Endodermal cell (in vitro differentiated cells): Measurements from ENCODE around the gene NF1. TPM values are rescaled to one million over a fixed set of nuclear protein-coding genes. Genes with fewer than 3 reads are reported as not detected.
"Not testable (repeated sequence)": the region's sequence is repeated elsewhere in the genome, so short reads cannot be mapped to it uniquely, and the experiment has no call there.

Experiments used
- DNase-seq: peaks from one replicate; pipeline ENCODE4 v3.0.0-alpha.2; 2017
- H3K27ac ChIP-seq: 2 replicates; pipeline ENCODE4 v1.5.1; 2013; ENCODE audit warnings: mild to moderate bottlenecking, low read depth, low read length, moderate library complexity
- H3K27me3 ChIP-seq: 2 replicates; pipeline ENCODE4 v1.6.1; 2013; ENCODE audit warnings: mild to moderate bottlenecking, low read length, moderate library complexity; ENCODE audit not compliant: insufficient read depth, control insufficient read depth, poor library complexity, severe bottlenecking
- H3K36me3 ChIP-seq: 2 replicates; pipeline ENCODE4 v1.7.0; 2013; ENCODE audit warnings: mild to moderate bottlenecking, low read length, moderate library complexity; ENCODE audit not compliant: control insufficient read depth, insufficient read depth
- H3K4me1 ChIP-seq: one replicate; pipeline ENCODE4 v1.7.0; 2013; ENCODE audit warnings: low read length; ENCODE audit not compliant: control insufficient read depth, insufficient read depth
- H3K4me3 ChIP-seq: 2 replicates; pipeline ENCODE4 v1.5.1; 2013; ENCODE audit warnings: mild to moderate bottlenecking, low read length, moderate library complexity
- H3K9ac ChIP-seq: 2 replicates; pipeline ENCODE4 v1.6.1; 2013; ENCODE audit warnings: mild to moderate bottlenecking, low read length, moderate library complexity; ENCODE audit not compliant: poor library complexity, severe bottlenecking; ENCODE audit errors: extremely low read depth
- H3K9me3 ChIP-seq: 2 replicates; pipeline ENCODE4 v1.6.1; 2013; ENCODE audit warnings: mild to moderate bottlenecking, low read length, moderate library complexity; ENCODE audit not compliant: control insufficient read depth
- H3K27ac Mint-ChIP-seq: 2 replicates; pipeline ENCODE4 v1.8.0; 2020; ENCODE audit warnings: mixed read lengths
- H3K27me3 Mint-ChIP-seq: 2 replicates; pipeline ENCODE4 v1.8.0; 2021; ENCODE audit warnings: mild to moderate bottlenecking, mixed read lengths; ENCODE audit not compliant: insufficient read depth
- H3K36me3 Mint-ChIP-seq: 2 replicates; pipeline ENCODE4 v1.8.0; 2020; ENCODE audit warnings: low read depth, mixed read lengths
- H3K4me1 Mint-ChIP-seq: 2 replicates; pipeline ENCODE4 v1.8.0; 2020; ENCODE audit warnings: mixed read lengths
- H3K4me3 Mint-ChIP-seq: 2 replicates; pipeline ENCODE4 v1.8.0; 2020; ENCODE audit warnings: mild to moderate bottlenecking, moderate library complexity, mixed read lengths
- H3K9me3 Mint-ChIP-seq: 2 replicates; pipeline ENCODE4 v1.8.0; 2020; ENCODE audit warnings: mild to moderate bottlenecking, mixed read lengths
- WGBS, 2 experiments: methylation state at CpG; one replicate each; pipeline versions ENCODE4 v1.1.5 to v1.1.7; 2013; ENCODE audit warnings: missing lambda C conversion rate in 2 of 2, mixed read lengths in 1 of 2; ENCODE audit not compliant: insufficient coverage in 1 of 2, insufficient read length in 1 of 2; 5-methylcytosine and 5-hydroxymethylcytosine counted together
- total RNA-seq, 2 donors: library from RNA; stranded (reverse); fragmentation: NEBNext Ultra II Directional in 1 of 2; extraction: Animal tissue kit (Norgen Biotek cat#: 25700) in 1 of 2; gene quantifications; 2 replicates in 1 of 2; 3 replicates in 1 of 2; pipeline ENCODE4 v1.2.1, GENCODE V29; 2021
- TF ChIP-seq, protein P1 (sequence below): fragments of 200-600 bp; sonication (generic); conservative IDR thresholded peaks from 2 replicates; pipeline ENCODE4 v1.5.0; 2021; ENCODE audit warnings: antibody characterized with exemption, mild to moderate bottlenecking

NF1 gene
- total RNA-seq, 2 donors from 2014 or later: 61.9 to 69.3 TPM

DNA sequence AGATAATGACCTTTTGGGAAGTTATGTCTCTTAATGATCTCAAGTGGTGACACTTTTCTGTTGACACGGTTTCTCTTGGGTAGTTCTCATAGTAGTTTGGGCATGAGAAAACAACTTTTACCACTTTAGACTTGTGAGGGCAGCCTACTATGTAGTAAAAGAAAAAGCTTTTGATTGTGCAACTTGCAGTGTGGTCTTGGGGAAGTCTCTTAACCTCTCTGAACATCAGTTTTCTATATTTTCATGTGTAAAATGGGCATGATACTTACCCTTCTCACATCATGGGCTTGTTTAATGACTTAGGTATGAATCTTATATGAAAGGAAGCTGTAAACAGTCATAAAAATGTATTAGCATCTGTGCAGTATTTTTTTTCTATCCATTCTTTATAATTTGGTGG, 11.2 kb downstream of the NF1 start:
- H3K9me3 Mint-ChIP-seq: no peaks in the 10 kb centered on the region
- H3K4me1 ChIP-seq: no peaks in the 10 kb centered on the region
- WGBS, 2 experiments: 85 to 100% methylated on average over 1 of the region's 1 CpG

DNA sequence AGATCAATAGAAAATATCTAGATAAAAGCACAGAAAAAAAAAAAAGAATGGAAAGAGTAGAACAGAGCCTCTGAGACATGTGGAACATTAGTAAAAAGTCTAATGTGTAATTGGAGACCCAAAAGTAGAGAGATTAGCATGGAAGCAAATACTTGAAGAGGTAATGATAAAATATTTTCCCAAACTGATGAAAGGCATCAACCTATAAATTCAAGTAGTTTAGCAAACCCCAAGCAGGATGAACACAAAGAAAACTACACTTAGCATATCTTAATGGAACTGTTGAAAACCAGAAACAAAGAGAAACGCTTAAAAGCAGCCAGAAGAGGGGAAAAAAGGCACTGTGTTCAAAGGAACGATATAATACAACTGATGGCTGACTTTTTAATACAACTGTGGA, 16.4 kb downstream of the NF1 start:
- WGBS, 2 experiments: 17 to 70% methylated on average over 1 to 2 of the region's 2 CpGs
- DNase-seq: no peak
- Histone ChIP-seq H3K27ac (peak overlapping the region; percentile 51), H3K9ac (no peak overlapping the region), H3K27me3 (no peaks in the 10 kb centered on the region), H3K4me1 (no peaks in the 10 kb centered on the region), H3K36me3 (peaks cover 9% of the 10 kb centered on the region), H3K4me3 (no peak overlapping the region), H3K9me3 (no peaks in the 10 kb centered on the region)
- H3K27me3 Mint-ChIP-seq: no peaks in the 10 kb centered on the region
- H3K36me3 Mint-ChIP-seq: peaks cover 11% of the 10 kb centered on the region
- no peaks in the 10 kb centered on the region for H3K9me3 Mint-ChIP-seq
- TF ChIP-seq, protein P1, sequence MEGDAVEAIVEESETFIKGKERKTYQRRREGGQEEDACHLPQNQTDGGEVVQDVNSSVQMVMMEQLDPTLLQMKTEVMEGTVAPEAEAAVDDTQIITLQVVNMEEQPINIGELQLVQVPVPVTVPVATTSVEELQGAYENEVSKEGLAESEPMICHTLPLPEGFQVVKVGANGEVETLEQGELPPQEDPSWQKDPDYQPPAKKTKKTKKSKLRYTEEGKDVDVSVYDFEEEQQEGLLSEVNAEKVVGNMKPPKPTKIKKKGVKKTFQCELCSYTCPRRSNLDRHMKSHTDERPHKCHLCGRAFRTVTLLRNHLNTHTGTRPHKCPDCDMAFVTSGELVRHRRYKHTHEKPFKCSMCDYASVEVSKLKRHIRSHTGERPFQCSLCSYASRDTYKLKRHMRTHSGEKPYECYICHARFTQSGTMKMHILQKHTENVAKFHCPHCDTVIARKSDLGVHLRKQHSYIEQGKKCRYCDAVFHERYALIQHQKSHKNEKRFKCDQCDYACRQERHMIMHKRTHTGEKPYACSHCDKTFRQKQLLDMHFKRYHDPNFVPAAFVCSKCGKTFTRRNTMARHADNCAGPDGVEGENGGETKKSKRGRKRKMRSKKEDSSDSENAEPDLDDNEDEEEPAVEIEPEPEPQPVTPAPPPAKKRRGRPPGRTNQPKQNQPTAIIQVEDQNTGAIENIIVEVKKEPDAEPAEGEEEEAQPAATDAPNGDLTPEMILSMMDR: no peak
- H3K4me1 Mint-ChIP-seq: peaks cover 19% of the 10 kb centered on the region
- no peak overlapping the region for H3K27ac Mint-ChIP-seq
- H3K4me3 Mint-ChIP-seq: no peak overlapping the region

More for the DNA sequence above, 11.2 kb downstream of the NF1 start:
- DNase-seq: no peak
- Histone ChIP-seq H3K9ac (no peak overlapping the region), H3K4me3 (no peak overlapping the region), H3K27me3 (no peaks in the 10 kb centered on the region), H3K9me3 (no peaks in the 10 kb centered on the region), H3K36me3 (peaks cover 8% of the 10 kb centered on the region), H3K27ac (no peak overlapping the region)
- H3K4me1 Mint-ChIP-seq: peaks cover 22% of the 10 kb centered on the region
- H3K4me3 Mint-ChIP-seq: no peak overlapping the region
- peaks cover 8% of the 10 kb centered on the region for H3K36me3 Mint-ChIP-seq
- H3K27me3 Mint-ChIP-seq: no peaks in the 10 kb centered on the region
- no peak overlapping the region for H3K27ac Mint-ChIP-seq
- TF ChIP-seq, protein P1: no peak

DNA sequence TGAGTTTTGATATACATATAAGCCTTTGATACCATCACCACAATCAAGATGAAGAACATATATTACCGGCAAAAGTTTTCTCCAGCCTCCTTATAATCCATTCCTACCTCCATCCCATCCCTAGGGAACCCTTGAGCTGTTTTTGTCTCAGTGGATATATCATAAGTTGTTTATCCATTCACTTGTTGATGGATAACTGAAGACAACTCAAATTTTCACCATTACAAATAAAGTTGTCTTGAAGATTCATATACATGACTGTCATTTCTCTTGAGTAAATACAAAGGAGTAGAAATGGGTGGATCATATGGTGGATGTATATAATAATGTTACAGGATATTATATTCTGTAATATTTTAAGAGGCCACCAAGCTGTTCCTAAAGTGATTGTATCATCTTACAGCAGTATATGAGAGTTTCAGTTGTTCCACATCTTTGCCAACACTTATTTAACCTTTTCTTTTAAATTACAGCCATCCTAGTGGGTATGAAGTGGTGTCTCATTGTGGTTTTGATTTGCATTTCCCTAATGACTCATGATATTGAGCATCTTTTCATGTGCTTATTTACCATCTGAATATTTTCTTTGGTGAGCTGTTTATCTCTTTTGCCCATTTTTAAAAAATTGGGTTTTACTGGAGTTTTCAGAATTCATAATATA, 17.4 kb downstream of the NF1 start:
- Mint-ChIP-seq H3K27ac (no peak overlapping the region), H3K27me3 (no peaks in the 10 kb centered on the region), H3K4me3 (no peak overlapping the region), H3K36me3 (peaks cover 9% of the 10 kb centered on the region), H3K9me3 (no peaks in the 10 kb centered on the region), H3K4me1 (peaks cover 19% of the 10 kb centered on the region)
- H3K27ac ChIP-seq: no peak overlapping the region
- no peak overlapping the region for H3K4me3 ChIP-seq
- H3K9me3 ChIP-seq: no peaks in the 10 kb centered on the region
- H3K9ac ChIP-seq: no peak overlapping the region
- H3K4me1 ChIP-seq: no peaks in the 10 kb centered on the region
- TF ChIP-seq, protein P1: no peak
- DNase-seq: no peak
- H3K27me3 ChIP-seq: no peaks in the 10 kb centered on the region
- peaks cover 9% of the 10 kb centered on the region for H3K36me3 ChIP-seq
- WGBS, 2 experiments: 100% methylated on average over 1 of the region's 1 CpG; no CpG with 5 or more reads in 1 of the 2 experiments

DNA sequence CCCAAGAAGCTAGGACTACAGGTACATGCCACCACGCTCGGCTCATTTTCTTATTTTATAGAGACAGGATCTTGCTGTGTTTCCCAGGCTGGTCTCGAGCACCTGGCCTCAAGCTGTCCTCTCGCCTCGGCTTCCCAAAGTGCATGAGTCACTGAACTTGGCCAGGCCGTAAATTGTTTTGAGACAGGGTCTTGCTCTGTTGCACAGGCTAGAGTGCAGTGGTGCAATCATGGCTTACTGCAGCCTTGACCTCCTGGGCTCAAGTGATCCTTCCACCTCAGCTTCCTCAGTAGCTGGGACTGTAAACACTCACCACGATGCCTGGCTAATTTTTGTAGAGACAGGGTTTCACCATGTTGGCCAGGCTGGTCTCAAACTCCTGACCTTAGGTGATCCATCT, 18.6 kb downstream of the NF1 start:
- H3K36me3 ChIP-seq, DNase-seq, H3K9ac ChIP-seq, H3K9me3 Mint-ChIP-seq, H3K4me3 Mint-ChIP-seq, H3K9me3 ChIP-seq, H3K27ac ChIP-seq, H3K4me1 ChIP-seq, H3K36me3 Mint-ChIP-seq, H3K27me3 Mint-ChIP-seq, H3K4me3 ChIP-seq, H3K27me3 ChIP-seq: not testable (repeated sequence)
- H3K4me1 Mint-ChIP-seq: peaks cover 19% of the 10 kb centered on the region
- WGBS, 2 experiments: 88 to 89% methylated on average over 7 of the region's 7 CpGs
- H3K27ac Mint-ChIP-seq: peak overlapping the region; percentile 11
